KG1 (cell line): ENCODE data around the gene GAS7.

Experiments used
- DNase-seq: peaks from one replicate; lab custom pipeline; 2025; lab: John Stamatoyannopoulos, UW

Gene GAS7

DNA sequence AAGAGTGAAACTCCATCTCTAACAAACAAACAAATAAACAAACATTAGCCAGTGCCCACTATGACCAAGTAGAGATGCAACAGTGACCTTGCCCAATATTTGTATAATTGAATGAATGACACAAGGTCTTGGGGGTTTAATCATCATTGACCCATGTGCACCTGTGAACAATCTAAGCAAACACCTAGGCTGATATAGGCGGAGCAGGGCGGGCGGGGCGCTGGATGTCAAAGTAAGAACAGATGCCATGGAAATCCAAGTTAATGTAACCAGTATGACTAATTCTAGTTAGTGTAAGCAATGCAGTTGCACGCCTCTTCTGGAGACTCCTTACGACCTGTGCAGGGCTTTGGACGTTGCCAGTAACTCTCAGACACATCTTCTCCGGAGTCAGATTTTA is 310.9 kb downstream of the GAS7 start:
- DNase-seq: no peak

DNA sequence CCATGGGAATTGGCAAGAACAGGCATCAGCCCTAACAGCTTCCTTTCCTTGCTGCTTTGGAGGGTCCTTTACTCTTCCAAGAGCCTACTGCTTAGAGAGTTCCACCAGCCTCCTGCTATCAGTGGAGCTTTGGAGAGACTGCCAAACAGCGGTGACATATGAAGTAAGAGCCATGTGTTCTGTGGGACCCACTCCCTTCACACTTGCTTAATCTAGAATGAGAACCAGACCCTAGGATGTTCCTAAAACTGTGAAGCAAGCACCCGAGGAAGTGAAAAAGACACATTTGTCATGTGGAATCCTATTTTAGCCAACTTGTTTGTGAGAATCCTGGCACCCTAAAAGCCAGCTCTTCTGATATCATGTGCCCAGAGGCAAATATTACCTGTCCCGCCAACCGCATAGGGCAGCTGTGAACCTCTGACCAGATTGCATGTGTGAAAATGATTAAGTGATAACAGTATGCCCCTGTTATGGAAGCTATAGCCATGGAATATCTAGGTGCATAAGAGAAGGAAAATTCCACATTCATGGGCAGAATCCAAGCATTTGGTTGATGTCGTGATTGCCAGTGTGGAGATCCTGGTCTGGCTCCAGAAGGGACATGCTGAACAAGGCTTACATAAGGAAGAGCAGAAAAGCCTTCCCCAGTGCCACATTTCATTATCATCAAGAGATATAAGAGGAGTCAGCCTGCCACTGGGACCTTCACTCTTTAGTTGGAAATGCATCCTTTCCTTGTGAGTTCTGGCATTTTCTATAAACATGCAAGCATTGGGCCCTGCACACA is 312.1 kb downstream of the GAS7 start:
- no peak for DNase-seq

DNA sequence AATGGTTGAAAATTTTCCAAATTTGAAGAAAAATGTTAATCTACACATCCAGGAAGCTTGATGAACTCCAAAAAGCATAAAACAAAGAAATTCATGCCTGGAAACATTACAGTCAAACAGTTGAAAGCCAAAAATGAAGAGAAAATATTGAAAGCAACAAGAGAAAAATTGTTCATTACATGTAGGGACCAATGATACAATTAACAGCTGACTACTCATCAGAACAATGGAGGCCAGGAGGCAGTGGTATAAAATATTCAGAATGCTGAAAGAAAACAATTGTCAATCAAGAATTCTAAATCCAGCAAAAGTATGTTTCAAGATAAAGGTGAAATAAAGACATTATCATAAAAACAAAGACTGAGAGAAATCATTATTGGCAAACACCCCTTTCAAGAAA is 315.0 kb downstream of the GAS7 start:
- no peak for DNase-seq

DNA sequence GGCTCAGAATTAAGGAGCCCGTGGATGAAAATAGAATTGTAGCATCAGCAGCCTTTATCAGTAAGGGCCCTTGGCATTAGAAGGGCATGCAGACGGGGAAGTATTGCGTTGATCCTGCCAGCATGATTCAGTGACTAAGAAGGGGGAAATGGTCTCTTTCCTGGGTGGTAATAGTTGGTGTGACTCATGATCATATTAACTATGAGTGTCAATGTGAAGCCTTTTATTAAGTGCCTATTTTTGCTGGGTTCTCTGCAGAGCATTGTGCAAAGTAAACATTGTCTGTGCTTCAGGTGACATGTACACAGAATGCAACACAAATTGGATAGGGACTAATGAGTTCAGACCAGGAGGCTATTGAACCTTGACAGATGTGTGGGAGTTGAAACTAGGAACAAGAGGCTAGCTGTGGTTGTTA is 317.8 kb downstream of the GAS7 start:
- no peak for DNase-seq

DNA sequence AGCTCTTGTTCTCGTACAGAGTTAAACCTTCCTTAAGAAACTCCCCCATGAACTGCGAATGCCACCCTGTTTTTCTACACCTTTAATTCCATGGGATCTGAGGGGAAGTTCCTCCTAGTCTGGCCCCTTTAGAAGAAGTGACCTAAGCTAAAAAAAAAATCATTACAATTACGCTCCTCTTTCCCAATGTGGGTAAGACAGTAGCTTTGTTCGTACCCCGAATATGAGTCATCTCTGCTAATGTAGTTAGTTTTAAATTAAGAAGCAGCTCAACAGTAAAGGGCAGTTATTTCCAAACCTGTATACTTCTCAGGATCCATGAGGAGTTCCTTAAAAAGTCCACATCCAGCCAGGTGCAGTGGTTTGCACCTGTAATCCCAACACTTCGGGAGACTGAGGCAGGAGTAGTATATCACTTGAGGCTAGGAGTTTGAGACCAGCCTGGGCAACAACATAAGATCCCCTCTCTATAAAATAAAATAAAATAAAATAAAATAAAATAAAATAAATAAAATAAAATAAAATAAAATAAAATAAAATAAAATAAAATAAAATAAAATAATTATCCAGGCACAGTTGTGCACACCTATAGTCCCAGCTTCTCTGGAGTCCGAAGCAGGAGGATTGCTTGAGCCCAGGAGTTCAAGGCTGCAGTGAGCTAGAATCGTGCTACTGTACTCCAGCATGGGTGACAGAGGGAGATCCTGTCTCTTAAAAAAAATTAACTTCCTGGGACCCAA is 319.4 kb downstream of the GAS7 start:
- no peak for DNase-seq

DNA sequence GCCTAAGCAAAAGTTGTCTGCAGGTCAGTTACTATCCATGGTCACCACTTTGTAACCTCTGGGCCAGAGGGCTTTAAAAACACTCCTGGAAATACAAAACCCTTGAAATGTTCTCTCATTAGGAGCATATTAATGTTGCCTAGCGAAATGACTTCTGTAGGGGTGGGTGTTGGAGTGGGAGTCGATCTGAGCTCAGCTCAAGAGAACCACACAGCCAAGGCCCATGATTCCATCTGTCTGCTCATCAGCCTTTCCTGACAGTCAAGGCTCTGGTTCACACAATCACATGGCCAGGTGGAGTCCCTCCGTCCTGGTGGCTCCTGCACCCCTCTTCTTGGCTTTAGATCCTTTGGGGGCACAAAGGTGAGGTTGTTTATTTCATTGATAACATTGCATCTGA is 320.1 kb downstream of the GAS7 start:
- DNase-seq: no peak

DNA sequence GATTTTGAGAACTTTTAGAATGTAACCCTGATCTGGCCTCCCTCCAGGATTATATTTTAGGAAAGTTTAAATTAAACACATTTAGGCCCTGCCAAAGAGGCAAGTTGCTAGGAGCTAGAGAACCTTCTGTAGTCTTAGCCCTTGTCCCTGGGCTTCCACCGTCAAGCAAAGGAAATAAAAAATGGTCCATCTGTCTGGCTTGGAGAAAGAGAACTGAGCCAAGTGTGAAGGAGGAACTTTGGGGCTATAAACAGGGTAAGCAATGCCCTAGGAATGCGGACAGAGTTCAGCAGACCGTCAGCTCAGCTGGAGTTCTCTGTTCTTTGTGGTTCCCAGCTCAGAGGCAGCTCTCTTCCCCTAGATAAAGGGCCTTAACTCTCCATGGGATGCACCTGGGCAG is 323.0 kb downstream of the GAS7 start:
- no peak for DNase-seq

DNA sequence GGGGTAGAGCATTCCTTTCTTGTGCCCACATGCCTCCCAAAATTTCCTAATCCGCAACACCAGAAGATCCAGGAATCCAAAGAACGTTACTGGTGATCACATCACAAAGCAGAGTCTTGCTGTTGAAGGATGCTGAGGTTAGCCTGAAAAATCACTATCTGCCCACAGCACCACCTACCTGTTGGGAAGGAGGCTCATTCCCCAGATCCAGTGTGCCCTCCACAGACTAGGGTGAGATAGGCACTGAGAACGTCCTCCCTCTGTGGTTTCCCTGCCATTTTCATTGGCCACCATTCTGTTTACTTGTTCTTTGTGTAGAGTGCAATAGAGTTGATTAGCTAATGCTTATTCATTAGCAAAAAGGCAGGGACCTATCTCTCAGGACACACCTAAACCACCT is 323.7 kb downstream of the GAS7 start:
- no peak for DNase-seq

DNA sequence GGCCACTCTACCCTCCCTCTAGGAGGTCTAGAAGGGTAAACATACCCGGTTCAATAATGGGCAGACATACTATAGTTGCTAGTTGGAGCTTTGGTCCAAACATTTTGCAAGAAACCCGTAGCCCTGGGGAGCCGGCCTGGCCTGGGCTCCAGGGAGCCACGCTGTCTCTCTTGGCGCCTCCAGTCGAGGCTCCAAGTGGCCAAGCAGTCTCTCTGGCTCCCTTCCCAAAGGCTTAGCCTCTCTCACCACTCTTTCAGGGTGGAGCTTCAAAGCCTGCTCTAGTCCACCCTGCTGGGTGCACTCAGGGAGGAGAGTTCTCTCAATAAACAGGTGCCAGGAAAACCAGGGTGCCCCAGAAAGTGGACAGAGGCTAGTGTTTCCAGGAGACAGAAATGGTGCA is 325.6 kb downstream of the GAS7 start:
- DNase-seq: no peak

DNA sequence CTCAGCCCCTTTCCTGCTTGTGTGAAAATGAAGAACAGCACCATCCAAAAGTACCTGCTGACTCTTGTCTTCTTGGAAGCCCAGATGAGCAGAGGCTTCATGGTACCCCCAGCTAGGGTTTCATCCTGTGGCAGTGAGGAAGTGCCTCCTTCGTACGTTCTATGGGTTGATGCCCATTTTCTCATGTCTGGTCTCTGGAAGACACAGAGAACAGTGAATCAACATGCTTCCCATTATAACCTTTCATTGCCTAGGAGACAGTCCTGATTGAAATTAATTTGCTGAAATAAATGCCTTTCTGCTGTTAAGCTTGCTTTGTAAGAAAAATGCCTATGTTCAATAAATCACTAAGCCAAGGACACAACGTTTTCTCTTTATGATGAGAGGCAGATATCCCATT is 329.9 kb downstream of the GAS7 start:
- DNase-seq: no peak

DNA sequence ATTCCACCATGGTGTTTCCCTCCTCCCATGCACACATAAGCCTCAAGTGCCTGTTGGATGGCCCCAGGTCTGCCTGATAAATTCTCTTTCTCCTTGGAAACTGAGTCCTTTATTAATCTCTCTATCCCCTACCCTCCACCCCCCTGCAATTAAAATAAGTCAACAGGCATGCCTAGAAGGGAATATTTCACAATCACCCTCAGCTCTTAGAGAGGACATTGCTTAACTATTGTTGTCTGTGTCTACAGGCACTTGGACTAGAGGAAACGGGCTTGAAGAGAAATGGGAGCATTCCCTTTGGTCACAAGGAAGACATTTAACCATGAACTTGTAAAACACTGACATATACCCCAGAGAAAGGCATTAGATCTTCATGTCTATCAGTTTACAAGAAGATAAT is 332.8 kb downstream of the GAS7 start:
- DNase-seq: no peak

DNA sequence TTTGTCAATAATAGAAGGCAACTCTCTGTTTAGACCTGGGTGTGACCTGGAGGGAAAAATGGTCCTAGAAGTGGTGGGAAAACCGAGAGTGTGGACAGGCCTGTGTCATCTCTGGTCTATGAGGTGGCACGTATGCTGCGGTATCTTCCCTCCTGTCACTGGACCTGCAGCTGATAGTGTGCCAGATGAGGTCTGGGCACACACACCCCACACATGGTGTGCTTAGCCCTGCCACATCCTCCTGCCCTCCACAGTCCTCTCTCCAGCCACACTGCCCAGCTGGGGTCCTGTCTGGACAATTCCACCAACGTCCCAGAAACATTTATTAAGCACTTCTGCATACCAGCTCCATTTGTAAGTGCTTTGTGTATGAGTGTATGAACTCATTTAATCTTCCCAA is 335.5 kb downstream of the GAS7 start:
- DNase-seq: no peak

DNA sequence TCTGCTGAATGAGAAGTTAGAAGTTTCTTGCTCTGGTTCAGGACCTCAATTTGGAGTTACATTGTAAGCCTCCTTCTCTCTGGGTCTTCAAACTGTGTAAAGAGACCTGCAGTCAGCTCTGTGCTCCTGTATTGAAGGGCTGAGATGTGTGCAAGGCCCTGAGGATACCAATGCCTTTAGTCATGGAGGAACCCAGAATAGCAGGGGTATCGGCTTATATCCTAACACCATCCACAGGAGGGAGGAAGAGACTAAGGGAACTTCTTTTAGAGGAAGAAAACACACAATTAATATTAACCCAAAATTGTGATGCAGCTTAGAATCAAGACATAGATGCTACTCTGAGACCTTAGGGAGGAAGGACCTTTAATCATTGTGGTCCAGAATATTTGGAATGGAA is 336.2 kb downstream of the GAS7 start:
- DNase-seq: no peak

DNA sequence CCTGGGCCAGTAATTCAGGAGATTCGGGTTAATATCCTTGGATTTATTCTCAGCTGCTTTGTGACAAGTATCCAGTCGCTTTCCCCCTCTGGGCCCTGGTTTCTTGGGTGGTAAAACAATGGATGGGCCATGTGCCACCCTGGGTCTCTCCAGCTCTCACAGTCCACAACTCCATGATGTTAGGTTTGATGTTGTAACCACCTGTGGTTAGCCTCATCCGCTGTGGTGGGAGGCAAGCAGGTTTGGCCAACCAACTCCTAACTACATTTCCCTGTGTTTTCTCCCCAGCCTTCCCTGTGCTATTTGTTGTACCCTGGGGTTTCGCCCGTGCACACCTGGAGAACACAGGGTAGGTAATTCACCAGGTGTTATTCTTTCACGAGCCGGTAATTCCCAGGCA is 337.6 kb downstream of the GAS7 start:
- no peak for DNase-seq
